ENCODE data around the gene CTNNBL1. TPM values are rescaled to one million over a fixed set of nuclear protein-coding genes. Genes with fewer than 3 reads are reported as not detected.
"Not testable (repeated sequence)": the region's sequence is repeated elsewhere in the genome, so short reads cannot be mapped to it uniquely, and the experiment has no call there.

Gene CTNNBL1
- total RNA-seq, 1 donor from 2014 or later, result 32.8 TPM

- DNase-seq, result no peak
These were observed 18.4 kb downstream of the CTNNBL1 start for GRCh38 chr20:37711994-37712964.

- no peak for DNase-seq
These were observed 19.6 kb downstream of the CTNNBL1 start for GRCh38 chr20:37713396-37713795.

GRCh38 chr20:37714978-37715672, 21.3 kb downstream of the CTNNBL1 start:
- DNase-seq, result no peak

- no peak for DNase-seq
These were observed 27.9 kb downstream of the CTNNBL1 start for GRCh38 chr20:37721751-37722150.

- not testable (repeated sequence) for DNase-seq
These were observed 28.5 kb downstream of the CTNNBL1 start for GRCh38 chr20:37722312-37722711.

GRCh38 chr20:37723668-37724067, 29.8 kb downstream of the CTNNBL1 start:
- no peak for DNase-seq

GRCh38 chr20:37725165-37725564, 31.3 kb downstream of the CTNNBL1 start:
- no peak for DNase-seq

- no peak for DNase-seq
These were observed 32.0 kb downstream of the CTNNBL1 start for GRCh38 chr20:37725855-37726254.

GRCh38 chr20:37726321-37726720, 32.5 kb downstream of the CTNNBL1 start:
- DNase-seq, result no peak

GRCh38 chr20:37726971-37727956, 33.4 kb downstream of the CTNNBL1 start:
- no peak for DNase-seq

GRCh38 chr20:37727957-37728634, 34.3 kb downstream of the CTNNBL1 start:
- DNase-seq, result no peak

- no peak for DNase-seq
These were observed 34.8 kb downstream of the CTNNBL1 start for GRCh38 chr20:37728635-37728983.

GRCh38 chr20:37729452-37729851, 35.6 kb downstream of the CTNNBL1 start:
- DNase-seq, result no peak

GRCh38 chr20:37729909-37730308, 36.1 kb downstream of the CTNNBL1 start:
- DNase-seq, result peak; percentile 35

GRCh38 chr20:37733416-37733815, 39.6 kb downstream of the CTNNBL1 start:
- peak; percentile 80 for DNase-seq

- no peak for DNase-seq
These were observed 40.6 kb downstream of the CTNNBL1 start for GRCh38 chr20:37734228-37734985.

GRCh38 chr20:37735541-37735940, 41.7 kb downstream of the CTNNBL1 start:
- no peak for DNase-seq

- no peak for DNase-seq
These were observed 42.3 kb downstream of the CTNNBL1 start for GRCh38 chr20:37736132-37736531.

- DNase-seq, result no peak
These were observed 44.1 kb downstream of the CTNNBL1 start for GRCh38 chr20:37737826-37738420.

GRCh38 chr20:37741055-37741454, 47.2 kb downstream of the CTNNBL1 start:
- no peak for DNase-seq

GRCh38 chr20:37741570-37741969, 47.7 kb downstream of the CTNNBL1 start:
- DNase-seq, result no peak

Data from dermis blood vessel endothelial cell (primary cell).